GM19043 (cell line): ENCODE measurements around the gene CYTH2.
A peak's percentile ranks its signal among the peaks of the same experiment; 100 is the strongest.

ENCODE experiments used
- ATAC-seq: cut with Tn5 transposase; IDR thresholded peaks from one replicate; pipeline ENCODE4 v1.9.1; 2021; ENCODE audit warnings: low read depth; ENCODE audit not compliant: unreplicated experiment

CYTH2 gene

DNA sequence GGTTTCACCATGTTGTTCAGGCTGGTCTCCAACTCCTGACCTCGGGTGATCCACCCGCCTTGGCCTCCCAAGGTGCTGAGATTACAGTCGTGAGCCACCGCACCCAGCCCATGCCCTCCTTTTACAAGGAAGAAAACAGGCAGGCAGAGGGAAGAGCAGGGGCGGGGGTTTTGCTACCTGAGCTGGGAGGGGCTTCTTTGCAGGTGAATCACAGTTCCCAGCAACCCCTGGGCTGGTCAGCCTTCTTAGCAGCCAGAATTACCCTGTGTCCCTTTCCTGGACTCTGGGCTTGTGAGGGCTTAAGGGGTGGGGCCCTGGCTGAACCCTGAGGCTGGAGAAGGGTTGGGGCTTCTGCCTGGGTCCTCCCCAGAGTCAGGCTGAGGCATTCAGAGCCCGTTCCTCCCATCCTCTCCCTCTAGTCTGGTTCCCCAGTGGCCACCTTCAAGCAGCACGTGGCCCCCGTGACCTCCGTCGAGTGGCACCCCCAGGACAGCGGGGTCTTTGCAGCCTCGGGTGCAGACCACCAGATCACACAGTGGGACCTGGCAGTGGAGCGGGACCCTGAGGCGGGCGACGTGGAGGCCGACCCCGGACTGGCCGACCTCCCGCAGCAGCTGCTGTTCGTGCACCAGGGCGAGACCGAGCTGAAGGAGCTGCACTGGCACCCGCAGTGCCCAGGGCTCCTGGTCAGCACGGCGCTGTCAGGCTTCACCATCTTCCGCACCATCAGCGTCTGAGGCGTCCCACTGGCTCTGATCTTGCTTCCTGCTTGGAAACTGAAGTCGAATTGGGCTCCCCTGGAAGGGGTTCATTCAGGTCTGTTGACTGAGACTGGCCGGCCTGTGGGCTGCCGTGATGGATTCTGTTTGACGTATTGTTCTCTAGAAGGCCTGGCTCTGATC is 16.6 kb upstream of the CYTH2 start:
- ATAC-seq: no peak

DNA sequence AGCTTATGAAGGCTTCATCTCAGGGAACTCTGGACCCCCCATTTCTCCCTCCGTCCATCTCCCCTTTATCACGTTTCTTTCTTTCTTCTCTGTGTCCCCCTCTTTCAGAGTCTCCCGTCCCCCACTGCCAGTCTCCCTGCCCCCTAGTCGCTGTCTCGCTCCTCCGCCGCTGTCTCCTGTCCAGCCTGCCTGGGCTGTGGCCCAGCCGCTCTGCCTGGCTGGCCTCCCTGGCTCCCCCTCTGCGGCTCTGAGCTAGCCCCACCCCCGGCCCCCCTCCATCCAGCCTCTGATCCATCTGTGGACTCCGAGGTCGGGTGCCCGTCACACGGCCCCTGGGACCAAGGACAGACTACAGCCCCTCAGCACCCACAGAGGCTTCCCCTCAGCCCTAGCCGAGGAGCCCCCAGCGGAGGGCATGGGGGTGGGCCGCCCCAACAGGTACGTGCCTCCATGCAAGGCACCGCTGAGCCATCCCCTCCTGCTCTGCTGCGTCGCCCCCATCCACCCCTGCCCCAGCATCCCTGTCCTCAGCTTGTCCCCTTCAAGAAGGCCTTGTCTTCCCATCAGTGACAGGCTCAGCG is 14.9 kb upstream of the CYTH2 start:
- no peak for ATAC-seq

DNA sequence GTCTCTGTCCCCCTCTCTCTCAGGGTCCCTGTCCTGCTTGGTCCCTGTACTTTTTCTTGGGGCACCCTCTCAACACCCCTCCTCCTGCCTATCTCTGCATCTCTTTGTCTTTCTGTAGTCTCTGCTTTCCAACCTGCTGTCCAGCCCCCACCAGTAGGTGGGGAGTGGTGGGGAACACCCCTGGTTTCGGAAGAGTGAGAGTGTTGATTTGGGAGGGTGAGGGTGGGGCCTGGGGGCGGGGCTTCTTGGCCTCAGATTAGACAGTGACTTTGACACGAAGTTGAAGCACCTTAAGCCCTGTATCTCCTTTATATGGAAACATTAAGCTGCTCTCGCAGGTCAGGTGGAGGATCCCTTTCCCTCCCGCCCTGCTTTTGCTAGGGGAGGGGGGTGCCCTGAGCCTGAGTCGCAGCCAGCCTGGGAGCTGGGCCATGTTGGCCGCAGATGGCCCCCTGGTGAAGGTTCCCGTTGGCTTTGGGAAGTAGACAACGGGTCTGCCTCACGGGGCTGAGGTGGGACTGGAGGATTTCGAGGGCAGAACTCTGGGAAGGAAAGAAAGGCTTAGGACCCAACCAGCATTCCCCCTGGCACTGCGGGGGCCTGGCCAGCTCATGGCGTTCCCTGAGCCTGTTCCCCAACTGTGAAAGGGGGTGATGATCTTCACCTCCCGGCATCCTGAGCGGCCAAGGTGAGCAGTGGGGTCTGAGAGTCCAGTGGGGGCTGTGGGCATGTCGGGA is 13.8 kb upstream of the CYTH2 start, which contains the start of gene KCNJ14:
TSS of gene KCNJ14 (plus strand) at position 404 of the 737 bp plus-strand sequence. CDS start 6,151 bp downstream, outside the sequence.
- ATAC-seq: no peak

DNA sequence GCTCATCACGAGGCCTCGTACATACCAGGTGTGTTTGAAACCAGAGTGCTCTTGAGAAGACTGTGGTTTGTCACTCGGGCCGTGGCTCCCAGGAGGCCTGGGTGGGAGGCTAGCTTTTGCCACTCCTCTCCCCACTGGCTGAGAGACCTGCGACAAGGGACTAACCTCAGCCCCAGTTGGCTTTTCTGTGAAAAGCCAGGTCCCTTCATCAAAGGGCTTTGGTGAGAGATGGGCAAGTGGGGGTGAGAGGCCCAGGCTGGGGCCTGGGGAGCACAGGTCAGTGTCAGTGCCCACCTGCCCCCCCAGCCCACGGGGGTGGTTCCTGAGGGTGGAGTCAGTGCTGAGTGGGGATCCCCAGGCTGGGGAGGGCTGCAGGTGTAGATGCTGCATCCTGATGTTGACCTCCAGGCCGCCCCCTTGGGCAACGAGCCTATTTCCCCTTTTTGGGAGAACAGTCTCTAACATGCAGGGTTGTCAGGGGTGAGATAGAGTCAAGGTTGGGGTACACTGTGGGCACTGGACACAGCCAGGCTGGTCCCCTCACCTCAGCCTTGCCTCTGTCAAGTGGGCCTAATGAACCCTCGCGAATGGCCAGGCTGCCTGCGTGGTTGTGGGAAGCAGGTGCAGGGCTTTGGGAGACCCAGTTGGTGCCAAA is 13.1 kb upstream of the CYTH2 start:
- ATAC-seq: no peak

DNA sequence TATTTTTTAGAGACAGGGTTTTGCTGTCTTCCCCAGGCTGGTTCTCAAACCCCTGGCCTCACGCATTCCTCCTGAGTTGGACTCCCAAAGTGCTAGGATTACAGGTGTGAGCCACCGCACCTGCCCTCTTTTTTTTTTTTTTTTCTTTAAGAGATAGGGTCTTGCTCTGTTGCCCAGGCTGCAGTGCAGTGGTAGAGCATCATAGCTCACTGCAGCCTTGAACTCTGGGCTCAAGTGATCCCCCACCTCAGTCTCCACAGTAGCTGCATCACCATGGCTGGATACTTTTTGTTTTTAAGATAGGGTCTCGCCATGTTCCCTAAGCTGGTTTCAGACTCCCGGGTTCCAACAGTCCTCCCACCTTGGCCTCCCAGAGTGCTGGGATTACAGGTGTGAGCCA is 12.3 kb upstream of the CYTH2 start:
- no peak for ATAC-seq

DNA sequence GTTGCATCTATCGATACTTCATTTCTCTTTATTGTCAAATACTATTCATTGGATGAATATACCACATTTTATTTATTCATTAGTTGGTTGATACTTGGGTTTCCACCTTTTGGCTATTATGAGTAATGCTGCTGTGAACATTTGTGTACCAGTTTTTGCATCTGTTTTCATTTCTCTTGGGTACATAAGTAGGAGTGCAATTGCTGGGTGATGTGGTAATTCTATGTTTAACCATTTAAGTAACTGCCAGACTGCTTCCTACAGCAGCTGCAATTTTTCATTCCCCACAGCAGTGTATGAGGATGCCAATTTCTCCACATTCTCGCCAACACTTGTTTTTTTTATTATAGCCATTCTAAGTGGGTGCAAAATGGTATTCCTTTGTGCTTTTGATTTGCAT is 11.2 kb upstream of the CYTH2 start:
- no peak for ATAC-seq

DNA sequence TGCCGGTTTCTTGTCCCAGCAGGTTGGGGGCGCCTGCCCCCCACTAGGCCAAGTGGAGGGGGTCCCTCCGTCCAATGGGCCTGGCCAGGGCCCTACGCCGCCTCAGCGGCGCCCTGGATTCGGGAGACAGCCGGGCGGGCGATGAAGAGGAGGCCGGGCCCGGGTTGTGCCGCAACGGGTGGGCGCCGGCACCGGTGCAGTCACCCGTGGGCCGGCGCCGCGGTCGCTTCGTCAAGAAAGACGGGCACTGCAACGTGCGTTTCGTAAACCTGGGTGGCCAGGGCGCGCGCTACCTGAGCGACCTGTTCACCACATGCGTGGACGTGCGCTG is 7.6 kb upstream of the CYTH2 start:
- ATAC-seq: no peak

DNA sequence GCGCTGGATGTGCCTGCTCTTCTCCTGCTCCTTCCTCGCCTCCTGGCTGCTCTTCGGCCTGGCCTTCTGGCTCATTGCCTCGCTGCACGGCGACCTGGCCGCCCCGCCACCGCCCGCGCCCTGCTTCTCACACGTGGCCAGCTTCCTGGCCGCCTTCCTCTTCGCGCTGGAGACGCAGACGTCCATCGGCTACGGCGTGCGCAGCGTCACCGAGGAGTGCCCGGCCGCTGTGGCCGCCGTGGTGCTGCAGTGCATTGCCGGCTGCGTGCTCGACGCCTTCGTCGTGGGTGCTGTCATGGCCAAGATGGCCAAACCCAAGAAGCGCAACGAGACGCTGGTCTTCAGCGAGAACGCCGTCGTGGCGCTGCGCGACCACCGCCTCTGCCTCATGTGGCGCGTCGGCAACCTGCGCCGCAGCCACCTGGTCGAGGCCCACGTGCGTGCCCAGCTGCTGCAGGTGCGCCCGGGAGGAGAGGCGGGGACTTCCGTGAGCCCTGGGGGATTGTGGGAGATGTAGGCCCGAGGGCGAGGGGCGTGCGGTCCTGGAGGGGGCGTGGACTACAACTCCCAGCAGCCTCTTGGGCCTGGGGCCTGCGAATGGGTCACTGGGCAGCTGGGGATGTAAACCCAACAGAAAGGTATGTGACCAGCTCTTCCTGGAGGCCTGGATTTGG is 7.0 kb upstream of the CYTH2 start:
- ATAC-seq: no peak

DNA sequence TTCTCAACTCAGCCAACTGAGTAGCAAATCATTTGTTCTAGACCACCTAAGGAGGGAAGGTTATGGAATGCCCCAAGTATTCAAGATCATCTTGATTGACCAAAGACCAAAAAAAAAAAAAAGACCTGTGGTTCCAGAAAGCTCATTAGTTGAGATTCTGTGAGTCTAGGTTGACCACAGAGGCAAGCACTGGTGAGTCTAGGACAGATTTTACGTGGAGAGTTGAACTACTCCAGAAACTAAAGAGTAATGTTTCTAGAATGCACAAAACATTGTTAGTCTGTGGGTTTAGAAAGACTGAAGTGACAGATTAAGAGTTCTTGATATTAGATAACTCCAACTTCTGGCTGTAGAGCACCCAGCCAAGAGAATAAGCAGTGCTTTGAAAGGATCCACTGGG is 4.0 kb upstream of the CYTH2 start:
- ATAC-seq: no peak

DNA sequence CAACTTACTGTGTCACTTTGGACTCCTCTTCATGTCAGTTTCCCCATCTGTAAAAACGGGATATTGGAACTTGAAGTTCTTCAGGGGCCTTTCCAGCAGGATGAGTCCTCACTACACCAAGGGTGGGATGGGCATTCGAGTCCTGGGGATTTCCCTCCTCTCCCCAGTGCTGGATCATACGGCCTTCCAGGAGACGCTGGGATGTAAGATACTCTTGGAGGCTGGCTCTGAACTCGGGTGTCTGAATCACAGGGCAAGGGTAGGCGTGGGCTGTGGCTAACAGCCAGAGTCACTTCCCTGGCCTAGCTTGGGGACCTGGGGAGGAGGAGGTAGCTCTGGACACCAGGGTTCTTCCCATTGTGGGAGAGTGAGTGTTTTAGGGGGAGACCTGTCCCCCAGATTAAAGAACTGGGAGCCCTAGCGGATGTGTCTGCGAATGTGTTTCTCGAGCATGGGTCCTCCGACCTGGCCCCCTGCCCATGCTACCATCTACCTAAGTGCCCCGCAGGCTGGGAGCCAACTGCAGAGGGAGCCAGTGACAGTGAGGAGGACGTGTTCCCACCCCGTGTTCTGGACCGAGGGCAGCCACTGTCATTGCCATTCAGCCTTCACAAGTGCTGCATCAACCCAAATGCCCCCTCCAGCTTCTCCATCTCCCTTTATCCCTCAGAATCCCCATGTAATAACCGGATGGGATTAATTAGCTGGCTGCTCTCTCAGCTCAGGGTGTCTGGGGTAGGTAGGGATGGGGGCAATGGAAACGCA is 2.4 kb upstream of the CYTH2 start:
- ATAC-seq: no peak

DNA sequence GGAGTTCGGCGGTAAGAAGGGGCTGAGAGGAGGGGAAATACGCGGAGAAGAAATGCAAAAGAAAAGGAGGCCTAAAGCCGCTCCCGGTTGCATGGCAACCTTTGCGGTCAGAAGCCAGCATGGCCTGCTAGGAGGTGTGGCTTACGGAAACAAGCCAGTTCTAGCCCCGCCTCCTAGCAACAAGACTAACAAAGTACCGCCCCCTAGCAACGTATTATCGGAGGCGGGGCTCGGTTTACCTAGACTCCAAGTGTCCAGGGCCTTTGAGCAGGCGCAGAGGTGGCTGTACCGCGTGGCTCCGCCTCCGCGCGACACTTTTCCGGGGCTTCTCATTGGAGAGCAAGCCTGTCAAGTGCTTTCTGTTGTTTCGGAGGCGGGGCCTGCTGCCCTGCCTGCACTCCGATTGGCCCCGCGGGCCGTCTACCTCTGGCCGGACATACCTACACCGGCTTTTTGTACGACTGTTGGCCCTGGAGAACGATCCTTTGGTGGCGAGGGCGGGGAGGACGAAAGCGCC is 339 bp upstream of the CYTH2 start:
- peak; percentile 85 for ATAC-seq

DNA sequence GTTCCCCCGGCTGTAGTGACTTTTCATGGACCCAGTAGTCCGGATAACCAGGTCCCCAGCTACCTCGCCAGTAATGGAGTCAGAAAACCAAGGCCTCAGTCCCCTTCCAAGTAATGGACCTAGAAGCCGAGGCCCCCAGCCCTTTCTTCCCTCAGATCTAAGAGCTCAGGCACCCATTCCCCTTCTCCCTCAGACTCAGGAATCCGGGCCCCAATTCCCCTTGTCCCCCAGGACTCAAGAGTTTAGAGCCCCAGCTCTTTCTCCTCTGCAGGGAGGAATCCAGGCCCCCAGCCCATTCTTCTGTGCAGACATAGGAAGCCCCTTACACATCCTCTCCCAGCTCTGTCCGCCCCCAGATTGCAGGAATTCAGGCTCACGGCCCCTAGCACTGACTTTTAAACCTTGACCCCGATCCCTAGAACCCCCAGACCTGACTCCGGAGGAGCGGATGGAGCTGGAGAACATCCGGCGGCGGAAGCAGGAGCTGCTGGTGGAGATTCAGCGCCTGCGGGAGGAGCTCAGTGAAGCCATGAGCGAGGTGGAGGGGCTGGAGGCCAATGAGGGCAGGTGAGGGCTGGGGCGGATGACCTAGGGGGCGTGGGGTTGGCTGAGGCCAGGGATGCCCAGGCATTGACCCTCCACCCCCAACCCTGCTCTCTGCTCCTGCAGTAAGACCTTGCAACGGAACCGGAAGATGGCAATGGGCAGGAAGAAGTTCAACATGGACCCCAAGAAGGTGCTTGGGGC is 938 bp downstream of the CYTH2 start:
- no peak for ATAC-seq

DNA sequence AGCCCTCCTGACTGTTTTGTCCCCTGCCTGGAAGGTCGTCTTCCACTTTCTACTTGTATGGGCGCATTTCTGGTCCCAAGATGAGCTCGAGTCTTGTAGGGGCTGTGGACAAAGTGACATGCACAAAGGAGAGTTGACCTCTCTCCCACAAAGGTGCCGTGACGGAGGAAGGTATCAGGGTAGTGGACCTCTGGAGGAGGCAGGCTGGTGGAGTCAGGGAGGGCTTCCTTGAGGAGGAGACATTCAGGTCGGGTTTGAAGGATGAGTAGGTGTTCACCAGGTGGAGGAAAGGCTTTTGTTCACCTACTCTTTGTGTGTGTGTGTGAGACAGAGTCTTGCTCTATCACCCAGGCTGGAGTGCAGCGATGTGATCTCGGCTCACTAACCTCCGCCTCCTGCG is 1.7 kb downstream of the CYTH2 start:
- ATAC-seq: no peak

DNA sequence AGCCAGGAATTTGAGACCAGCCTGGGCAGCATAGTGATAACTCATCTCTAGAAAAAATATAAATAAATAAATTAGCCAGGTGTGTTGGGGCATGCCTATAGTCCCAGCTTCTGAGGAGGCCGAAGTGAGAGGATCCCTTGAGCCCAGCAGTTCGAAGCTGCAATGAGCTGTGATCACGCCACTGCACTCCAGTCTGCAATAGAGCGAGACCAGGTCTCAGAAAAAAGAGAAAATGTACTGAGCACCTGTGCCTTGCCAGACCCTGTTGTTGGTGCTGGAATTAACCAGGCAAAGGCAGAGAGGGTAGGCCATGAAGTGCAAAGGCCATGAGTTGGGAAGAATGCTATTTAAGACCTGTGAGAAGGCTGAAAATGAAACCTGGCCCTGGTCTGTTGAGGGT is 2.7 kb downstream of the CYTH2 start:
- no peak for ATAC-seq

DNA sequence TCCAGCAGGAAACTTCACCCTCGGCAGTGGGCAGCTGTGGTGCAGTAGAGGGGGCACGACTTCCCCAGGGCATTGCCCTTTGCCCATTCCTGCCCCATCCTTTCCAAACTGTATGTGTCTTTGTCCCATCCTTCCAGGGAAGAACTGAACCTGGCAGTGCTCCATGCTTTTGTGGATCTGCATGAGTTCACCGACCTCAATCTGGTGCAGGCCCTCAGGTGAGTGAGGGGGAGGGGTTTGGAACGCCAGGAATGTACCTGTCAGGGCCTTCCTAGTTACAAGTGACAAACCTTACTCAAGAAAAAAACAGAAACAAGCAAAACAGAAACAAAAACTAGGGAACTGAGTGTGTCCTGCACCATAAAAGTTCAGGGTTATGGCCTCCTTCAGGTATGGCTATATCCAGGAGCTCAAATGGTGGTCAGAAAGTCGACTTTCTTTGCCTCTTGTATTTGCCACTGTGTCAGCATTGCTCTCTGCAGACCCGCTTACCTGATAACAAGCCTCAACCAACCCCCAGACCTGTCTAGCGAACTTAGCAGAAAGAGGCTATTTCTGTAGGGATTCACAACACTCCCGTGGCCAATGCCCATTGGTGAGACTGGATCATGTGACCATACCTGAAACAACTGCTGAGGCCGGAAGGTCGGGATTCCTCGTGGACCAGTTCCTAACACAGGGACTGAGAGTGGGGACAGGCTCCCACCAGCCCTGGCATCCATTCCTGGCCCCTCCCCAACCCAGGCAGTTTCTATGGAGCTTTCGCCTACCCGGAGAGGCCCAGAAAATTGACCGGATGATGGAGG is 4.2 kb downstream of the CYTH2 start:
- ATAC-seq: no peak

DNA sequence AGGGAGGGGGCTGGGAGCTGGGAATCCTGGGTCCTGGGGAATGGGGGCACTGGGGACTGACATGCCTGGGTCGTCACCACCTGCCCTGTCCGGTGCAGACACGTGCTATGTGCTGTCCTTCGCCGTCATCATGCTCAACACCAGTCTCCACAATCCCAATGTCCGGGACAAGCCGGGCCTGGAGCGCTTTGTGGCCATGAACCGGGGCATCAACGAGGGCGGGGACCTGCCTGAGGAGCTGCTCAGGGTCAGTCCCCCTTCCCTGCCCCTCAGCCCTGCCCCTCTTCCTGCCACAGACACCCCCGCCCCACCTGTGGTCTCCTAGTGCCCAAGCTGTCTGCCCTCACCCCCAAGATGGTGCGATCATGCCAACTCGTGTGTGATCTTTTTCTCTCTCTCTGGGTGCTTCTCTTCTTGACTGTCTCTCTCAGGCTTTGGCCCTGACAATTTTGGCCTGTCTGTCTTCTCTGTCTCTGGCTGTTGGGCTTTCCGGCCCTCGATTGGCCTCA is 5.0 kb downstream of the CYTH2 start:
- no peak for ATAC-seq

DNA sequence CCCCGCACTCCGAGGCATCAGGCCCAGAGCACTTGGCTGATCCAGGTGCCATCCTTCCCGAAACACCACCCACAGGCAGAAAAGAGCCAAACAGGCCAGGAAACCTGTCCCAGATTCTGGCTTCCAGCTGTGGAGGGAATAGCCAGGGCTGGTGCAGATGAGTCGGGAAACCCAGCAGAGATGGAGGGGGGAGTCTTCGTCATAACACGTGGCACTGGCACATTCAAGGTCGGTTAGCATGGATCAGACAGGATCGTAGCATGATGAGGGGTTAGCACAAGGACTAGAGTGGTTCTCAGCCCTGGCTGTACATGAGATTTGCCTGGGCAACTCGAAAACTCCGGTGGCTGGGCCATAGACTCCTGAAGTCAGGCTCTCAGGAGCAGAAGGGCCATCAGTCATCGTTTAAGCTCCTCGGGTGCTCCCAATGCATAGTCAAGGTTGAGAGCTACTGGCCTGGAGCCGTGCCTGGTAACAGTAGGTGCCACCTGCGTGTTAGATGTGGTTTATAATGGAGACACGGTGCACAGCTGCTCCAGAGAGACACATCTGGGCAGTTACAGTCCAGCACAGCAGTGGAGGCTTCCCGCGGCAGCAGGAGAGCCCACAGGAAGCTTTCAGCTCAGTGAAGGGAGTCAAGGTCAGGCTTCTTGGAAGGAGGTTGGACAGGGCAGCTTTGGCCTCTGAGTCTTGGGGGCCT is 6.3 kb downstream of the CYTH2 start:
- ATAC-seq: no peak
